Ovary (tissue), 3 donors: ENCODE results near the gene RBM45.

Experiments used
- POLR2A ChIP-seq: fragments of 450-650 bp; IDR thresholded peaks from one replicate; pipeline ENCODE4 v1.6.1; 2017; ENCODE audit warnings: antibody characterized with exemption, mild to moderate bottlenecking, moderate library complexity
- TF ChIP-seq, protein P1 (sequence below), 3 donors: fragments of 450-650 bp in 2 of 3; fragments of 200-600 bp in 1 of 3; IDR thresholded peaks; one replicate each; pipeline versions ENCODE4 v1.5.1 to v1.8.0; 2016 to 2022; ENCODE audit warnings: antibody characterized with exemption in 3 of 3, mild to moderate bottlenecking in 1 of 3
- donor health status: DM: no; HTN: no; CAD: no.

- no peak for TF ChIP-seq POLR2A
- TF ChIP-seq, protein P1, sequence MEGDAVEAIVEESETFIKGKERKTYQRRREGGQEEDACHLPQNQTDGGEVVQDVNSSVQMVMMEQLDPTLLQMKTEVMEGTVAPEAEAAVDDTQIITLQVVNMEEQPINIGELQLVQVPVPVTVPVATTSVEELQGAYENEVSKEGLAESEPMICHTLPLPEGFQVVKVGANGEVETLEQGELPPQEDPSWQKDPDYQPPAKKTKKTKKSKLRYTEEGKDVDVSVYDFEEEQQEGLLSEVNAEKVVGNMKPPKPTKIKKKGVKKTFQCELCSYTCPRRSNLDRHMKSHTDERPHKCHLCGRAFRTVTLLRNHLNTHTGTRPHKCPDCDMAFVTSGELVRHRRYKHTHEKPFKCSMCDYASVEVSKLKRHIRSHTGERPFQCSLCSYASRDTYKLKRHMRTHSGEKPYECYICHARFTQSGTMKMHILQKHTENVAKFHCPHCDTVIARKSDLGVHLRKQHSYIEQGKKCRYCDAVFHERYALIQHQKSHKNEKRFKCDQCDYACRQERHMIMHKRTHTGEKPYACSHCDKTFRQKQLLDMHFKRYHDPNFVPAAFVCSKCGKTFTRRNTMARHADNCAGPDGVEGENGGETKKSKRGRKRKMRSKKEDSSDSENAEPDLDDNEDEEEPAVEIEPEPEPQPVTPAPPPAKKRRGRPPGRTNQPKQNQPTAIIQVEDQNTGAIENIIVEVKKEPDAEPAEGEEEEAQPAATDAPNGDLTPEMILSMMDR (IDR thresholded peaks at IDR 0.05), result no peak
These were observed 37.3 kb upstream of the RBM45 start for GRCh38 chr2:178075006-178075326.
